Hypothalamus (tissue), 51 donors: Measurements from ENCODE around the gene CECR2.
"Not testable (repeated sequence)": the region's sequence is repeated elsewhere in the genome, so short reads cannot be mapped to it uniquely, and the experiment has no call there.

ENCODE experiments used
- DNase-seq, 51 donors: peaks; one replicate each; lab custom pipeline; 2025; lab: John Stamatoyannopoulos, UW

CECR2 gene

GRCh38 chr22:17562906-17563870, 193.9 kb downstream of the CECR2 start, which contains the start of gene SLC25A18:
SLC25A18 (plus strand) TSS chr22:17563498; CDS start chr22:17579945, 16,447 bp downstream.
- peak in 38 of 51 donors; percentile 23 to 81 (median 56) for DNase-seq

- DNase-seq: peak in 17 of 51 donors; percentile 16 to 75 (median 41)
These were observed 194.7 kb downstream of the CECR2 start for GRCh38 chr22:17563936-17564391.

GRCh38 chr22:17566016-17566687, 196.9 kb downstream of the CECR2 start:
- DNase-seq: not testable (repeated sequence)

GRCh38 chr22:17566776-17567175, 197.5 kb downstream of the CECR2 start:
- DNase-seq: no peak

GRCh38 chr22:17569971-17570511, 200.8 kb downstream of the CECR2 start:
- DNase-seq: peak in 30 of 51 donors; percentile 18 to 78 (median 52)

GRCh38 chr22:17570851-17571631, 201.8 kb downstream of the CECR2 start:
- peak in 44 of 51 donors; percentile 29 to 93 (median 78) for DNase-seq

- no peak for DNase-seq
These were observed 205.9 kb downstream of the CECR2 start for GRCh38 chr22:17575151-17575550.

- DNase-seq: peak in 10 of 51 donors; percentile 25 to 56 (median 44)
These were observed 206.4 kb downstream of the CECR2 start for GRCh38 chr22:17575681-17576080.

GRCh38 chr22:17576470-17576869, 207.2 kb downstream of the CECR2 start:
- DNase-seq: peak in 4 of 51 donors; percentile 14 to 35 (median 23)

- peak in 35 of 51 donors; percentile 19 to 90 (median 62) for DNase-seq
These were observed 209.0 kb downstream of the CECR2 start for GRCh38 chr22:17578136-17578754.

- DNase-seq: no peak
These were observed 210.3 kb downstream of the CECR2 start for GRCh38 chr22:17579535-17579981.

GRCh38 chr22:17580441-17581031, 211.3 kb downstream of the CECR2 start:
- peak in 2 of 51 donors; percentile 35 to 39 for DNase-seq

GRCh38 chr22:17581056-17581455, 211.8 kb downstream of the CECR2 start:
- no peak for DNase-seq

GRCh38 chr22:17581631-17582030, 212.4 kb downstream of the CECR2 start:
- no peak for DNase-seq

- DNase-seq: no peak
These were observed 213.9 kb downstream of the CECR2 start for GRCh38 chr22:17583151-17583550.

GRCh38 chr22:17586831-17587440, 217.7 kb downstream of the CECR2 start:
- no peak for DNase-seq

- no peak for DNase-seq
These were observed 218.4 kb downstream of the CECR2 start for GRCh38 chr22:17587629-17588028.

GRCh38 chr22:17588606-17589005, 219.3 kb downstream of the CECR2 start:
- DNase-seq: no peak
